WI38 (cell line): ENCODE data around the gene HOTAIR.

Experiments
- H3K4me3 ChIP-seq: 2 replicates; pipeline ENCODE4 v1.5.1; 2011; ENCODE audit warnings: low read depth, mild to moderate bottlenecking, control low read depth, low read length
- TF ChIP-seq, protein P1 (sequence below): IDR thresholded peaks from 2 replicates; pipeline ENCODE4 v1.5.1; 2012; ENCODE audit warnings: low read depth, mild to moderate bottlenecking, control low read depth, low read length

Gene HOTAIR

DNA sequence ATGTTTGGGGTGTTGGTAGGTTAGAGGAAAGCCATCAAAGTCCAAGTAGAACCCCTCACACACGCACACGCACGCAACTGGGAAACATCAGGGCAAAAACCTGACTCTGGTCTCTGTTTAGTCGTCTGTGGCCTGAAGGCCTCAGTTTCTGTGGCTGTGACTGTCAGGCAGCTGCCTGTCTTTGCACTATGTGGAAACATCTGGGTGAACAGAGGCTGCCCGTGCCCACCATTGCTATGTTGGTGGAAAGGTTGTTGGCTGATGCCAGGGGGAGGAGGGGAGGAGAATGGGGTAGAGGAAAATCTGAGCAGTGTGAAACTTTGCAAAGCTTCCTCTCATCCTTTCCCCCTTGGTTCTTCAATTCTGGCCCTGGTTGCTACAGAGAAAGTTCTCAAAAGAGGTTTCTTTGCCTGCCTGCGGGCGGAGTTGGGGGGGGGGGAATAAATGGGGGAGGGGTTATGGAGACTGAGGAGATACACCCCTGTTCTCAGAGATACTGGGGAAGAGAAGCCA, 17.7 kb upstream of the HOTAIR start:
- H3K4me3 ChIP-seq = no peak overlapping the region
- TF ChIP-seq, protein P1, sequence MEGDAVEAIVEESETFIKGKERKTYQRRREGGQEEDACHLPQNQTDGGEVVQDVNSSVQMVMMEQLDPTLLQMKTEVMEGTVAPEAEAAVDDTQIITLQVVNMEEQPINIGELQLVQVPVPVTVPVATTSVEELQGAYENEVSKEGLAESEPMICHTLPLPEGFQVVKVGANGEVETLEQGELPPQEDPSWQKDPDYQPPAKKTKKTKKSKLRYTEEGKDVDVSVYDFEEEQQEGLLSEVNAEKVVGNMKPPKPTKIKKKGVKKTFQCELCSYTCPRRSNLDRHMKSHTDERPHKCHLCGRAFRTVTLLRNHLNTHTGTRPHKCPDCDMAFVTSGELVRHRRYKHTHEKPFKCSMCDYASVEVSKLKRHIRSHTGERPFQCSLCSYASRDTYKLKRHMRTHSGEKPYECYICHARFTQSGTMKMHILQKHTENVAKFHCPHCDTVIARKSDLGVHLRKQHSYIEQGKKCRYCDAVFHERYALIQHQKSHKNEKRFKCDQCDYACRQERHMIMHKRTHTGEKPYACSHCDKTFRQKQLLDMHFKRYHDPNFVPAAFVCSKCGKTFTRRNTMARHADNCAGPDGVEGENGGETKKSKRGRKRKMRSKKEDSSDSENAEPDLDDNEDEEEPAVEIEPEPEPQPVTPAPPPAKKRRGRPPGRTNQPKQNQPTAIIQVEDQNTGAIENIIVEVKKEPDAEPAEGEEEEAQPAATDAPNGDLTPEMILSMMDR = no peak

DNA sequence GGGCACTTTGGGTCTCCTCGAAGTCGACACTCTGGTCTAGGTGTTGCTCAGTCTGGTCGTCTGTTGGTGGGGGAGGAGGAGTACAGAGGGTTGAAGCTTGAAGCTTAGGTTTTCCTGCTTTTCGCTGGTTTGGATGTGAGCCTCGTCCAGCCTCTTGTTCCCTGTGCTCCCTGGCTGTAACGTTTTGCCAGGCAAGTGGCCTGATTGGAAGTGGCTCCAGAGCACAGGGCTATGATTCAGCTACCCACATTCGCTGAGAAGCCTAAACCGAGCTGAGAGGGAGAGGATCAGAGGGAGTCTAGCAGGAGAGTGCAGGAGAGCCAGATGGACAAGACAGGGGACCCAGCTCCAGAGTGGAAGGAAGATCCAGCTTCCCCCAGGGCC, 16.3 kb upstream of the HOTAIR start:
- no peak overlapping the region for H3K4me3 ChIP-seq
- TF ChIP-seq, protein P1 = no peak

DNA sequence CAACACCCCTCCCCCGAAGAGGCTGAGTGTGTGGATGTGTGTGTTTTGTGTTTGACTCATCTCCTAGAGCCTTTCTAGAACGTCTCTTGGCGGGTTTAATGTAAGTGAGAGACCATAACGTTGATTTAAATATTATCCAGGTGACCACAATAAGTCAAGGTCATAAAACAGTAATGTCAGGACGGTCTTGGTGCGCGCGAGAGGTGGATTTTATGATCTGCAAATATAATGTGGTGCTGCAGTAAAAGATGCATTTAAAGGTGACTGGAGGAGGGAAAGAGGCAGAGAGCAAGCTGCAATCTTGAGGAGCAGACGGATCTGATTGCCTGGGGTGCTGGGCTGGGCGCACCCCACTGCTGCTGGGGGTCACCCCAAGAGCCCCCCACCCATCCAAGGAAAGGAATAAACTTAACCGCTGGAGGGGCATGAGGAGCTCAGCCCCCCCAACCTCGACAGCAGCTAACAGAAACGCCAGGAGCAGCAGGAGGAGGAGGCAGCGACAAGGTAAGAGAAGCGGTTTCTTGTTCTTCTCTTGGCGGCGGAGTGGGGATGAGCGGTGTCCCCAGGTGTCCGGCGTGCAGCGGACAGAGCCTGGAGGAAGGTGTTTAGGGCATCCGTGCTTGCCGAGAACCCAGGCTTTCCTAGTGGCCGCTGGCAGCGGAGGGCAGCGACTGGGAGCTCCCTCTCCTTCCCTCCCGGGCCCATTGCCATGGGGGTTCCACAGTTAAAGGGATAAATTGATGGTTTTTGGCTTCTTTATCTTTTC, 15.7 kb upstream of the HOTAIR start:
- TF ChIP-seq, protein P1 = no peak
- no peak overlapping the region for H3K4me3 ChIP-seq

DNA sequence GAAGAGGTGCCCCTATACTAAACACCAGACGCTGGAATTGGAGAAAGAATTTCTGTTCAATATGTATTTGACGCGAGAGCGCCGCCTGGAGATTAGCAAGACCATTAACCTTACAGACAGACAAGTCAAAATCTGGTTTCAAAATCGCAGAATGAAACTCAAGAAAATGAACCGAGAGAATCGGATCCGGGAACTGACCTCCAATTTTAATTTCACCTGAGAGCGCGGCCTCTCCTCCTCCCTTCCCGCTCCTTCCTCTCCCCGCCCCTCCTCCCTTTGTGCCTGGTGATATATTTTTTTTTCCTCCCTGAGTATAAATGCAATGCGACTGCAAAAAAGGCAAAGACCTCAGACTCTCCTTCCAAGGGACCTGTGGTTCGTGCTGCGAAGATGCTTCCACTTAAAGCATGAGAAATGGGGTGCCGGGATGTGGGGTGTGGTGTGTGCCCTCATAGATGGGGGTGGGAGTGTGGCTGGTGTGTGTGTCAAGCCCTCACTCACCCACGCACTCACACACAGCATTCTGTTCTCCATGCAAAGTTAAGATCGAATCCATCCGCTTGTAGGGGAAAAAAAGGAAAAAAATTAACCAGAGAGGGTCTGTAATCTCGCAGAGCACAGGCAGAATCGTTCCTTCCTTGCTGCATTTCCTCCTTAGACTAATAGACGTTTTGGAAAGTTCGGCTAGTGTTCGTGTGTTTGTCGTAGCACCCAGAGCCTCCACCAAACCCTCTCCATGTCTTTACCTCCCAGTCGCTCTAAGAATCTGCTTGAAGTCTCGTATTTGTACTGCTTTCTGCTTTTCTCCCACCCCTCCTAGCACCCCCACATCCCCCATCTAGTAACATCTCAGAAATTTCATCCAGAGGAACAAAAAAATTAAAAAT, 14.7 kb upstream of the HOTAIR start:
- H3K4me3 ChIP-seq = no peak overlapping the region
- TF ChIP-seq, protein P1 = 0 out of 2 replicates have a peak, but pooled peaks have one; percentile 22

DNA sequence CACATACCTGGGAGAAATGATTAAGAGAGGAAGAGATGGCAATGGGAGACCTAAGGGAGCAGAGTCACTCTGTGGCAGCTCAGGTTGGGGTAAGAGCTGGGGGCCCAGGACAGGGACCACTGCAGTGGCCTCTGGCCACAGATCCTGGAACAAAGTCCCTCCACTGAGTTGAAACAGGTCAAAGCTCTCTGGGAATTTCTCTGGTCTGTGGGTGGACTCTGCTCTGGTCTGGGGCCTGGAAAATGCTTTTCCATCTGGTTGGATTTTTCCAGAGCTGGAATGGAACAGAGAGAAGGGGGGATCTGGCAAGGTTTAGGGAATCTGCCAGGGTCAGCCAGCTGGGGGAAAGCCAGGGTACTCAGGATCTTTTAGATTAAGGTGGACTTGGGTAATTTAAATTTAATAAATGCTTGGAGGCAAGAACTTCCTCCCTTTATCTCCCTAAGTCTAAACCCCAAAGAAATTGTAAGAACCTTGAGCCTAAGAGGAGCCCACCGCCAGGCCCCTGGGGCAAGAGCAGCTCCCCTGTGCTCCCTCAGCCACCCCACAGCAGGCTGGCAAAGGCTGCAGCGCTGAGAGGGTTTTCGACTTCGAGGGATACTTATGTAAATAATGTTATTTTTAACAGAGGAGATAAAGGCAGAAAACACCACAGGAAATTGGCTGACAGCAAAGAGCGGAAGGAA, 13.9 kb upstream of the HOTAIR start:
- H3K4me3 ChIP-seq = no peak overlapping the region
- TF ChIP-seq, protein P1 = no peak

DNA sequence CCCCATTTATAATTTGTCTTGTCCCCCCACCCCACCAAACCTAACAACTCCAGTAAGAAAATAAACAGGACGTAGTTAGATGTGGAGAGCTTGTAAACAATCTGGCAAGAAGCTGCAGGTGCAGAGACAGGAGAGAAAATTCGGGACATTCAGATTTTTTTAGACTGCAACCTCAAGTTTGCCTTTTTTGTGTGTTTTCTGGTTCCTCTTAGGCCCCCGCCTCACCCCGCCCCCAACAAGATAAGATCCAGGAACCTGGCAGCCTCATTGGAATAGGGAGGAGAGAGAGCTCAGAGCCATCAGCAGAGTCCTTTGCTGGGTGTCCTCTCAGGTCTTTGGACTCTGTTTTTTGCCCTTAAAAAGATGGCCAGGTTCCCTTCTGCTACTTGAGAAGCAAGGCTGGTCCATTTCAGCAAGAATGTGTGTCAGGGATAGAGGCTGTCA, 13.1 kb upstream of the HOTAIR start:
- TF ChIP-seq, protein P1 = no peak
- H3K4me3 ChIP-seq = no peak overlapping the region
